HG03558 (cell line): ENCODE measurements around the gene ACOX3.
"Not testable (repeated sequence)": the region's sequence is repeated elsewhere in the genome, so short reads cannot be mapped to it uniquely, and the experiment has no call there.

Experiments used
- ATAC-seq: cut with Tn5 transposase; IDR thresholded peaks from one replicate; pipeline ENCODE4 v1.9.1; 2021; ENCODE audit warnings: moderate number of reproducible peaks; ENCODE audit not compliant: unreplicated experiment; ENCODE audit errors: extremely low read depth

ACOX3 gene

GRCh38 chr4:8407756-8408155 is 32.8 kb downstream of the ACOX3 start:
- no peak for ATAC-seq

GRCh38 chr4:8407316-8407715 is 33.2 kb downstream of the ACOX3 start:
- ATAC-seq = no peak

- not testable (repeated sequence) for ATAC-seq
Measured at GRCh38 chr4:8406887-8407286, 33.6 kb downstream of the ACOX3 start.

- no peak for ATAC-seq
Measured at GRCh38 chr4:8405516-8405875, 35.0 kb downstream of the ACOX3 start.

- no peak for ATAC-seq
Measured at GRCh38 chr4:8404791-8405515, 35.6 kb downstream of the ACOX3 start.

- ATAC-seq = no peak
Measured at GRCh38 chr4:8403976-8404375, 36.5 kb downstream of the ACOX3 start.

- ATAC-seq = no peak
Measured at GRCh38 chr4:8403173-8403753, 37.3 kb downstream of the ACOX3 start.

- ATAC-seq = no peak
Measured at GRCh38 chr4:8402640-8403039, 37.9 kb downstream of the ACOX3 start.

- ATAC-seq = no peak
Measured at GRCh38 chr4:8402181-8402597, 38.3 kb downstream of the ACOX3 start.

GRCh38 chr4:8401665-8402064 is 38.9 kb downstream of the ACOX3 start:
- no peak for ATAC-seq

GRCh38 chr4:8400632-8401325 is 39.7 kb downstream of the ACOX3 start:
- ATAC-seq = no peak

- ATAC-seq = no peak
Measured at GRCh38 chr4:8399298-8399697, 41.2 kb downstream of the ACOX3 start.

- ATAC-seq = no peak
Measured at GRCh38 chr4:8398347-8398746, 42.2 kb downstream of the ACOX3 start.

GRCh38 chr4:8396762-8397406 is 43.6 kb downstream of the ACOX3 start:
- no peak for ATAC-seq

GRCh38 chr4:8395504-8396296 is 44.8 kb downstream of the ACOX3 start:
- ATAC-seq = no peak

- ATAC-seq = no peak
Measured at GRCh38 chr4:8394806-8395205, 45.7 kb downstream of the ACOX3 start.

GRCh38 chr4:8394061-8394519 is 46.4 kb downstream of the ACOX3 start:
- no peak for ATAC-seq

GRCh38 chr4:8393593-8394038 is 46.9 kb downstream of the ACOX3 start:
- ATAC-seq = no peak

GRCh38 chr4:8392591-8393190 is 47.8 kb downstream of the ACOX3 start:
- no peak for ATAC-seq

GRCh38 chr4:8391972-8392371 is 48.6 kb downstream of the ACOX3 start:
- ATAC-seq = no peak
